ENCODE results near the gene ASXL1. TPM values are rescaled to one million over a fixed set of nuclear protein-coding genes. Genes with fewer than 3 reads are reported as not detected.

Gene ASXL1
- total and polyA plus RNA-seq, 4 donors: 24.2 to 96.4 (median 44.4) TPM

DNA sequence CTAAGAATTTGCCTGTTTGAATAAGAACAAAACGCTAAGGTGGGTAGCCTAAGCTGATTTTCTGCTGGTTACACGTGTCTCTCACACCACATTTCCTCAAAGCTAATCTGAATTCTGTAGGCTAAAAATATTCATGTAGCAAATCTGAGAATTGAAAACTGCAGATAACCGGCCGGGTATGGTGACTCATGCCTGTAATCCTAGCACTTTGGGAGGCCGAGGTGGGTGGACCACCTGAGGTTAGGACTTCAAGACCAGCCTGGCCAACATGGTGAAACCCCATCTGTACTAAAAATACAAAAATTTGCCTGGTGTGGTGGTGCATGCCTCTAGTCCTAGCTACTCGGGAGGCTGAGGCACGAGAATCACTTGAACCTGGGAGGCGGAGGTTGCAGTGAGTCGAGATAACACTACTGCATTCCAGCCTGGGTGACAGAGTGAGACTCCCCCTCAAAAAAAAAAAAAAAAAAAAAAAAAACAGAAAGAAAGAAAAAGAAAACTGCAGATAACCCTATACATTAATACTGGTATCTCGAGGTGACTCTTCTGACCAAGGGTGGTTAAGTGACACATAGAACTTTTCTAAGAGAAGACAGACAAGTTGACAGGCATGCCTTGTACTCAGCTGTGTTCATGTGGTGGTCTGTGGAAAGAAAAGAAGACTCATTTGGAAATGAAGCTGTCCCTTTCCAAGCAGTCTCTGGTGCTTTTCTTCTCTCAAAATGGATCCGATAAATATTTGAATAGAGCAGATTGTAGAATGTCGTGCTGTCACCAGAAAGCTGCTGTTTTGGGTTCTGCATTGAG, 24.7 kb upstream of the ASXL1 start:
- ATAC-seq (ENCODE audit: insufficient read depth, low FRiP score): no peak
- Histone ChIP-seq H3K27me3 (ENCODE audit: control insufficient read depth in 3 of 3, insufficient read depth in 3 of 3, low read length in 2 of 3) (no peaks in the 10 kb centered on the region), H3K27ac (ENCODE audit: low read depth in 1 of 2, low read length in 1 of 2) (peak overlapping the region; percentile 66 to 69), H3K36me3 (ENCODE audit: control insufficient read depth in 4 of 4, insufficient read depth in 4 of 4, low read length in 4 of 4) (peaks cover 3 to 13% (median 6%) of the 10 kb centered on the region in 4 donors), H3K4me3 (no peak overlapping the region), H3K9me3 (ENCODE audit: control insufficient read depth in 4 of 4, insufficient read depth in 3 of 4, low read length in 3 of 4) (no peaks in the 10 kb centered on the region), H3K4me1 (ENCODE audit: control insufficient read depth in 5 of 5, insufficient read depth in 5 of 5, low read length in 5 of 5) (peaks cover 0 to 3% (median 0%) of the 10 kb centered on the region in 5 donors), H3K9ac (ENCODE audit: insufficient read depth in 1 of 2, low read length in 2 of 2) (no peak overlapping the region)
- no peak for TF ChIP-seq CTCF (IDR thresholded peaks at IDR 0.05; ENCODE audit: control extremely low read depth, extremely low read depth)
- 75 to 90% methylated on average over 12 of the region's 12 CpGs for WGBS, 2 donors
- DNase-seq: no peak

- ATAC-seq (ENCODE audit: insufficient read depth, low FRiP score) (no peak), DNase-seq (peak; percentile 12 to 64 (median 29))
- H3K27ac ChIP-seq (ENCODE audit: low read depth in 1 of 2, low read length in 1 of 2): peak overlapping the region; percentile 66 to 69
- H3K9me3 ChIP-seq (ENCODE audit: control insufficient read depth in 4 of 4, insufficient read depth in 3 of 4, low read length in 3 of 4): no peaks in the 10 kb centered on the region
- no peak overlapping the region for H3K9ac ChIP-seq (ENCODE audit: insufficient read depth in 1 of 2, low read length in 2 of 2)
- H3K4me1 ChIP-seq (ENCODE audit: control insufficient read depth in 5 of 5, insufficient read depth in 5 of 5, low read length in 5 of 5): peaks cover 0 to 5% (median 3%) of the 10 kb centered on the region in 5 donors
- 30 to 45% methylated on average over 13 of the region's 13 CpGs for WGBS, 2 donors
- peaks cover 3 to 13% (median 6%) of the 10 kb centered on the region in 4 donors for H3K36me3 ChIP-seq (ENCODE audit: control insufficient read depth in 4 of 4, insufficient read depth in 4 of 4, low read length in 4 of 4)
- no peaks in the 10 kb centered on the region for H3K27me3 ChIP-seq (ENCODE audit: control insufficient read depth in 3 of 3, insufficient read depth in 3 of 3, low read length in 2 of 3)
- TF ChIP-seq CTCF (IDR thresholded peaks at IDR 0.05; ENCODE audit: control extremely low read depth, extremely low read depth): no peak
- no peak overlapping the region for H3K4me3 ChIP-seq
Observed at GRCh38 chr20:32333988-32334885, 23.9 kb upstream of the ASXL1 start.

DNA sequence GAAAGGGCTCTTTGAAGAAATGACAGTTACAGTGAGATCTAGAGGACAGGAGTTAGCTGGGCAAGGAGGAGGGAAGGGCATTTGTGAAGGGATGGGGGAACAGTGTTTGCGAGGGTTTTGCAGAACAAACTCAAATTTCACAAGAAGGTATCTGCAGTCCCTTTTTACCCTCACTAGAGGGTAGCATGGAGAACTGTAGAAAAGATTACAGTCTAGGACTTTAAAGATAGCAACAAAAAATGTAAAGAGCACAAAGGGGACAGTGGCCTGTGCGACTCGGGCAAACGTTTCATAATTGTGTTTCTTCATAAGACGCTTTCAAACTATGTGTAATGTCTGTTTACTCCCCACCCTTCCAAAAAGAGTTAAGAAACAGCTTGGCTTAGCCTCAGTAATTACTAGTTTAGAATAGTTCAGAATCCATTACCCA, 21.2 kb upstream of the ASXL1 start:
- Histone ChIP-seq H3K9me3 (ENCODE audit: control insufficient read depth in 4 of 4, insufficient read depth in 3 of 4, low read length in 3 of 4) (no peaks in the 10 kb centered on the region), H3K9ac (ENCODE audit: insufficient read depth in 1 of 2, low read length in 2 of 2) (no peak overlapping the region), H3K27me3 (ENCODE audit: control insufficient read depth in 3 of 3, insufficient read depth in 3 of 3, low read length in 2 of 3) (no peaks in the 10 kb centered on the region), H3K4me1 (ENCODE audit: control insufficient read depth in 5 of 5, insufficient read depth in 5 of 5, low read length in 5 of 5) (peaks cover 0 to 12% (median 0%) of the 10 kb centered on the region in 5 donors), H3K36me3 (ENCODE audit: control insufficient read depth in 4 of 4, insufficient read depth in 4 of 4, low read length in 4 of 4) (peaks cover 0 to 5% (median 2%) of the 10 kb centered on the region in 4 donors), H3K4me3 (no peak overlapping the region), H3K27ac (ENCODE audit: low read depth in 1 of 2, low read length in 1 of 2) (no peak overlapping the region)
- ATAC-seq (ENCODE audit: insufficient read depth, low FRiP score): no peak
- peak; percentile 33 for TF ChIP-seq CTCF (IDR thresholded peaks at IDR 0.05; ENCODE audit: control extremely low read depth, extremely low read depth)
- 12 to 19% methylated on average over 5 of the region's 5 CpGs for WGBS, 2 donors
- peak; percentile 37 to 74 (median 74) for DNase-seq

All from lung (tissue), 12 donors.